Neural cell (in vitro differentiated cells): ENCODE results near the gene TXNRD3. TPM values are rescaled to one million over a fixed set of nuclear protein-coding genes. Genes with fewer than 3 reads are reported as not detected.

Experiments
- H2AFZ ChIP-seq: fragments of 200-600, 300-800 bp; sonication (generic), shearing (Covaris generic); 2 replicates; pipeline ENCODE4 v1.6.0; 2014; ENCODE audit warnings: low read depth, mild to moderate bottlenecking, antibody characterized with exemption, low read length, moderate library complexity
- H3F3A ChIP-seq: fragments of 200-600 bp; shearing (Covaris generic); 2 replicates; pipeline ENCODE4 v1.6.1; 2016; ENCODE audit warnings: mild to moderate bottlenecking, moderate library complexity, mixed read lengths, antibody characterized with exemption, low read length; ENCODE audit not compliant: insufficient read depth, poor library complexity, severe bottlenecking
- H3K27ac ChIP-seq: fragments of 200-600, 300-800 bp; sonication (generic), shearing (Covaris generic); 2 replicates; pipeline ENCODE4 v1.5.1; 2014; ENCODE audit warnings: mild to moderate bottlenecking, low read length, moderate library complexity
- H3K27me3 ChIP-seq: fragments of 300-800, 200-600 bp; sonication (generic), shearing (Covaris generic); 2 replicates; pipeline ENCODE4 v1.6.0; 2014; ENCODE audit warnings: mild to moderate bottlenecking, low read depth, low read length, moderate library complexity; ENCODE audit not compliant: insufficient read depth
- H3K36me3 ChIP-seq: fragments of 300-800, 200-600 bp; sonication (generic), shearing (Covaris generic); 2 replicates; pipeline ENCODE4 v1.5.1; 2014; ENCODE audit warnings: mild to moderate bottlenecking, antibody characterized with exemption, low read length, moderate library complexity; ENCODE audit not compliant: insufficient read depth
- H3K4me2 ChIP-seq: fragments of 300-800, 200-600 bp; sonication (generic), shearing (Covaris generic); 2 replicates; pipeline ENCODE4 v1.6.0; 2014; ENCODE audit warnings: mild to moderate bottlenecking, low read length
- H3K4me3 ChIP-seq: fragments of 300-800, 200-600 bp; sonication (generic), shearing (Covaris generic); 2 replicates; pipeline ENCODE4 v1.5.1; 2014; ENCODE audit warnings: mild to moderate bottlenecking, low read length, moderate library complexity
- H3K79me2 ChIP-seq: fragments of 200-600 bp; shearing (Covaris generic); replicated peaks from 2 replicates; pipeline ENCODE4 v1.6.0; 2014; ENCODE audit warnings: mild to moderate bottlenecking, low read length, moderate library complexity; ENCODE audit not compliant: insufficient read depth
- H3K9ac ChIP-seq: fragments of 300-800, 200-600 bp; sonication (generic), shearing (Covaris generic); 2 replicates; pipeline ENCODE4 v1.6.1; 2016; ENCODE audit warnings: mild to moderate bottlenecking, low read length, mixed read lengths
- H3K9me2 ChIP-seq: fragments of 200-600 bp; shearing (Covaris generic); 2 replicates; pipeline ENCODE4 v1.6.1; 2016; ENCODE audit warnings: mild to moderate bottlenecking, low read length, mixed read lengths; ENCODE audit not compliant: insufficient read depth
- H3K9me3 ChIP-seq: fragments of 200-600, 300-800 bp; sonication (generic), shearing (Covaris generic); 2 replicates; pipeline ENCODE4 v1.6.1; 2016; ENCODE audit warnings: mild to moderate bottlenecking, mixed run types, low read length, moderate library complexity, mixed read lengths
- H4K20me1 ChIP-seq: fragments of 200-600 bp; shearing (Covaris generic); 2 replicates; pipeline ENCODE4 v1.6.1; 2016; ENCODE audit warnings: mild to moderate bottlenecking, mixed run types; ENCODE audit not compliant: insufficient read depth
- EP300 ChIP-seq: fragments of 450-650 bp; conservative IDR thresholded peaks from 2 replicates; pipeline ENCODE4 v1.6.1; 2014; ENCODE audit warnings: antibody characterized with exemption, mild to moderate bottlenecking, moderate library complexity; ENCODE audit not compliant: poor library complexity, severe bottlenecking
- EZH2 ChIP-seq: fragments of 200-600, 300-800 bp; shearing (Covaris generic), sonication (generic); IDR thresholded peaks from 2 replicates; pipeline ENCODE4 v1.6.1; 2014; ENCODE audit warnings: antibody characterized with exemption, low read length, borderline replicate concordance, mild to moderate bottlenecking; ENCODE audit not compliant: insufficient read depth, poor library complexity, severe bottlenecking
- MXI1 ChIP-seq: fragments of 450-650 bp; conservative IDR thresholded peaks from 2 replicates; pipeline ENCODE4 v1.6.1; 2014; ENCODE audit warnings: antibody characterized with exemption, mild to moderate bottlenecking; ENCODE audit not compliant: poor library complexity, severe bottlenecking
- POLR2AphosphoS5 ChIP-seq: IDR thresholded peaks from 2 replicates; pipeline ENCODE4 v1.6.1; 2012
- RAD21 ChIP-seq: fragments of 450-650 bp; conservative IDR thresholded peaks from 2 replicates; pipeline ENCODE4 v1.6.1; 2014; ENCODE audit warnings: antibody characterized with exemption, mild to moderate bottlenecking, moderate library complexity
- SMC3 ChIP-seq: fragments of 450-650 bp; conservative IDR thresholded peaks from 2 replicates; pipeline ENCODE4 v1.6.1; 2014; ENCODE audit warnings: antibody characterized with exemption, mild to moderate bottlenecking, moderate library complexity; ENCODE audit not compliant: poor library complexity
- TAF1 ChIP-seq: IDR thresholded peaks from 2 replicates; pipeline ENCODE4 v1.6.1; 2012; ENCODE audit warnings: low read depth
- polyA plus RNA-seq: library from polyadenylated mRNA; depleted of rRNA; stranded (reverse); fragments of >200 nt; gene quantifications from 2 replicates; pipeline ENCODE4 v1.2.3, GENCODE V29; 2014
- TF ChIP-seq, protein P1 (sequence below): fragments of 450-650 bp; IDR thresholded peaks from 2 replicates; pipeline ENCODE4 v1.5.1; 2014; ENCODE audit warnings: antibody characterized with exemption, mild to moderate bottlenecking, moderate library complexity; ENCODE audit not compliant: poor library complexity, severe bottlenecking
- TF ChIP-seq, protein P2 (sequence below): IDR thresholded peaks from 2 replicates; pipeline ENCODE4 v1.6.1; 2012; ENCODE audit warnings: borderline replicate concordance

TXNRD3 gene
- polyA plus RNA-seq, 1 donor from 2014 or later, result 2.2 TPM

DNA sequence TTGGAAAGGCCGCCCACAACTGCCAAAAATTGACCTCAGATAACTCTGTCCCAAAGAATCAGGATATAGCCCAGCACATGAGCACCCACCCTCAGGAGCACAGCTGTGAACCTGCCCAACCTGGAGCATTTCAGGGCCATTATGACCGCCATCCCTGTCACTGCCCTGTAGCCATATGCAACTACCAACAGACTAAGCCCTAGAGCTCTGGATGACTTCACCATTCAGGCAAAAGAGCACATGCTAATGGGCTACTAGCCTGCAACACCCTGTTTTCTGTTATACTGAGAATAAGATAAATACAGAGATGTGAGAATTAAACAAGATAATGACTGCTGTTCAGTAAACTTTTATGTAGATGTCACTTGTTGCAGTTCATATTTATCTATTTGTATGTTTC lies 45.0 kb downstream of the TXNRD3 start:
- no peaks in the 10 kb centered on the region for H3K9me3 ChIP-seq

DNA sequence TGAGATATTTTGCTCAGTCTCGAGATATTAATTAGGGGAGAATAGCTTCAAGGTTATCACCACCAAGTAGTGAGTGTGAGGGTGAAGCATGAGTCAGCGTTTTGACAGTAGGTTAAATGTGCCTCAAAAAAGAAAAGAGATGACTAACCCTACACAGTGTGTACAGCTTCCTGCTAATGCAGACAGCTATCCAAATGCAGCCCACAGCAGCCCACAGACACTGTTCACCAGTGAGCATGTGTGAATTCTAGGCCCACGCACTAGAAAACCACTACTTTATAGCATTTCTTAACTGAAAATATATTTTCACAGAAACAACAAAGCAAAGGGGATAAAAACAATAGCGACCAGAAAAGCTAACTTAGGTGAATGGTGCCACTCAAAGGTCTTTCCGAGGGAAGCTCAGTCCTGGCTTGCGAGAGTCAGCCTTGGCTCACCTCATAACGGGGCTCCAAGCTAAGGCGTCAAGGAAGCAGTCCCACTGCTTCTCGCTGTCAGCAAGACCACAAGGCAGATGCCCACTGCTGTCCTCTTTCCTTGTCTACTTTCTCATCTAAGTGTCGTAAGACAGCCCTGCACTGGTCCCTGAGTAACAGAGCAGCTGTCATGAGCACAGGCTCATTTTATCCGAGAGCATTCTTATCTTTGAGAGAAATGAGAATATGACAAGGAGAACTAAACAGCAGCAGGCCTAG lies 47.6 kb downstream of the TXNRD3 start:
- H3K9ac ChIP-seq, result no peak overlapping the region
- H3K4me3 ChIP-seq, result no peak overlapping the region
- TF ChIP-seq, protein P1, sequence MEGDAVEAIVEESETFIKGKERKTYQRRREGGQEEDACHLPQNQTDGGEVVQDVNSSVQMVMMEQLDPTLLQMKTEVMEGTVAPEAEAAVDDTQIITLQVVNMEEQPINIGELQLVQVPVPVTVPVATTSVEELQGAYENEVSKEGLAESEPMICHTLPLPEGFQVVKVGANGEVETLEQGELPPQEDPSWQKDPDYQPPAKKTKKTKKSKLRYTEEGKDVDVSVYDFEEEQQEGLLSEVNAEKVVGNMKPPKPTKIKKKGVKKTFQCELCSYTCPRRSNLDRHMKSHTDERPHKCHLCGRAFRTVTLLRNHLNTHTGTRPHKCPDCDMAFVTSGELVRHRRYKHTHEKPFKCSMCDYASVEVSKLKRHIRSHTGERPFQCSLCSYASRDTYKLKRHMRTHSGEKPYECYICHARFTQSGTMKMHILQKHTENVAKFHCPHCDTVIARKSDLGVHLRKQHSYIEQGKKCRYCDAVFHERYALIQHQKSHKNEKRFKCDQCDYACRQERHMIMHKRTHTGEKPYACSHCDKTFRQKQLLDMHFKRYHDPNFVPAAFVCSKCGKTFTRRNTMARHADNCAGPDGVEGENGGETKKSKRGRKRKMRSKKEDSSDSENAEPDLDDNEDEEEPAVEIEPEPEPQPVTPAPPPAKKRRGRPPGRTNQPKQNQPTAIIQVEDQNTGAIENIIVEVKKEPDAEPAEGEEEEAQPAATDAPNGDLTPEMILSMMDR, result no peak
- TF ChIP-seq EZH2 (no peak), RAD21 (no peak), MXI1 (no peak), POLR2AphosphoS5 (no peak)
- no peak overlapping the region for H3K27ac ChIP-seq
- H3K9me2 ChIP-seq, result no peaks in the 10 kb centered on the region
- H3F3A ChIP-seq, result no peaks in the 10 kb centered on the region
- no peaks in the 10 kb centered on the region for H3K36me3 ChIP-seq
- H3K4me2 ChIP-seq, result no peak overlapping the region
- H2AFZ ChIP-seq, result no peak overlapping the region
- H4K20me1 ChIP-seq, result no peaks in the 10 kb centered on the region
- H3K27me3 ChIP-seq, result no peaks in the 10 kb centered on the region
- no peaks in the 10 kb centered on the region for H3K9me3 ChIP-seq
- no peaks in the 10 kb centered on the region for H3K79me2 ChIP-seq

More for the DNA sequence above, 45.0 kb downstream of the TXNRD3 start:
- H4K20me1 ChIP-seq, result no peaks in the 10 kb centered on the region
- no peak overlapping the region for H3K4me3 ChIP-seq
- no peaks in the 10 kb centered on the region for H3K9me2 ChIP-seq
- H3K4me2 ChIP-seq, result no peak overlapping the region
- H3K27me3 ChIP-seq, result no peaks in the 10 kb centered on the region
- H3K27ac ChIP-seq, result no peak overlapping the region
- no peaks in the 10 kb centered on the region for H3K79me2 ChIP-seq
- H3F3A ChIP-seq, result no peaks in the 10 kb centered on the region
- no peak overlapping the region for H3K9ac ChIP-seq
- H3K36me3 ChIP-seq, result no peaks in the 10 kb centered on the region
- TF ChIP-seq MXI1, result no peak
- TF ChIP-seq EP300, result no peak
- TF ChIP-seq, protein P1, result no peak
- TF ChIP-seq, protein P2, sequence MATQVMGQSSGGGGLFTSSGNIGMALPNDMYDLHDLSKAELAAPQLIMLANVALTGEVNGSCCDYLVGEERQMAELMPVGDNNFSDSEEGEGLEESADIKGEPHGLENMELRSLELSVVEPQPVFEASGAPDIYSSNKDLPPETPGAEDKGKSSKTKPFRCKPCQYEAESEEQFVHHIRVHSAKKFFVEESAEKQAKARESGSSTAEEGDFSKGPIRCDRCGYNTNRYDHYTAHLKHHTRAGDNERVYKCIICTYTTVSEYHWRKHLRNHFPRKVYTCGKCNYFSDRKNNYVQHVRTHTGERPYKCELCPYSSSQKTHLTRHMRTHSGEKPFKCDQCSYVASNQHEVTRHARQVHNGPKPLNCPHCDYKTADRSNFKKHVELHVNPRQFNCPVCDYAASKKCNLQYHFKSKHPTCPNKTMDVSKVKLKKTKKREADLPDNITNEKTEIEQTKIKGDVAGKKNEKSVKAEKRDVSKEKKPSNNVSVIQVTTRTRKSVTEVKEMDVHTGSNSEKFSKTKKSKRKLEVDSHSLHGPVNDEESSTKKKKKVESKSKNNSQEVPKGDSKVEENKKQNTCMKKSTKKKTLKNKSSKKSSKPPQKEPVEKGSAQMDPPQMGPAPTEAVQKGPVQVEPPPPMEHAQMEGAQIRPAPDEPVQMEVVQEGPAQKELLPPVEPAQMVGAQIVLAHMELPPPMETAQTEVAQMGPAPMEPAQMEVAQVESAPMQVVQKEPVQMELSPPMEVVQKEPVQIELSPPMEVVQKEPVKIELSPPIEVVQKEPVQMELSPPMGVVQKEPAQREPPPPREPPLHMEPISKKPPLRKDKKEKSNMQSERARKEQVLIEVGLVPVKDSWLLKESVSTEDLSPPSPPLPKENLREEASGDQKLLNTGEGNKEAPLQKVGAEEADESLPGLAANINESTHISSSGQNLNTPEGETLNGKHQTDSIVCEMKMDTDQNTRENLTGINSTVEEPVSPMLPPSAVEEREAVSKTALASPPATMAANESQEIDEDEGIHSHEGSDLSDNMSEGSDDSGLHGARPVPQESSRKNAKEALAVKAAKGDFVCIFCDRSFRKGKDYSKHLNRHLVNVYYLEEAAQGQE, result no peak
- TF ChIP-seq EZH2, result no peak
- TF ChIP-seq RAD21, result no peak
- TF ChIP-seq TAF1, result no peak
- no peak for TF ChIP-seq POLR2AphosphoS5
- no peak for TF ChIP-seq SMC3
- H2AFZ ChIP-seq, result no peak overlapping the region
